ENCODE results near the gene SPATA33.
"Not testable (repeated sequence)": the region's sequence is repeated elsewhere in the genome, so short reads cannot be mapped to it uniquely, and the experiment has no call there.

The SPATA33 gene

DNA sequence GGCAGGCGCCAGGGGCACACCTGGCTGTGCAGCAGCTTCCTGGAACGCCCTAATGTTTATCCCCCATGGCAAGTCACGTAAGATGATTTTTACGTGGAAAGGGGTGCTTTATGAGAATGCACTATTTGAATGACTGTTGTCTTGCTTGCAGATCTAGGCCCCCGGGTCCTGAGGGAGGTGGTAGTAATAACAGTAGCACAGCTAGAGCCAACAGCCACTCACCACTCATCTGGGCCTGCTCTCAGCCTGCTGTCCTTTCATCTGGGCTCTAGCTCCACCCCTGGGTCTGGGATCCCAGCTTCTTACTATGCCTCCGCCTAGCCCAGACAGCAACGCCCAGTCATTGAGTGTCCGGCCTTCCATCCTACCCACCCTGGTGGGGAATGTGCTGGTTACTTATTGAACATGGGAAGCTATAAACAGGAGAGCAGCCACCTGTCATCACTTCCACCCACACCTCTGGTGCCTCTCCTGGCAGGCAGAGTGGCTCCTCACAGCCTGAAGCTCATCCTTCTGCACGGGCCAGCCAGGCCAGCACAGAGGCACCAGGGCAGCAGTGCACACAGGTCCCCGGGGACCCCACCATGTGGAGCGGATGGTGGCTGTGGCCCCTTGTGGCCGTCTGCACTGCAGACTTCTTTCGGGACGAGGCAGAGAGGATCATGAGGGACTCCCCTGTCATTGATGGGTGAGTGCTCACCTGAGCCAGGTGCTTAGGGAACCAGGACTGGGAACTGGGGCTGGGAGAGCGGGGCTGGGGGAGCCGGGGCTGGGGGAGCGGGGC is 27.6 kb upstream of the SPATA33 start:
- DNase-seq: no peak

- no peak for DNase-seq
Measured at GRCh38 chr16:89633064-89633631, 24.5 kb upstream of the SPATA33 start.

- DNase-seq: not testable (repeated sequence)
Measured at GRCh38 chr16:89634463-89635385, 22.9 kb upstream of the SPATA33 start.

DNA sequence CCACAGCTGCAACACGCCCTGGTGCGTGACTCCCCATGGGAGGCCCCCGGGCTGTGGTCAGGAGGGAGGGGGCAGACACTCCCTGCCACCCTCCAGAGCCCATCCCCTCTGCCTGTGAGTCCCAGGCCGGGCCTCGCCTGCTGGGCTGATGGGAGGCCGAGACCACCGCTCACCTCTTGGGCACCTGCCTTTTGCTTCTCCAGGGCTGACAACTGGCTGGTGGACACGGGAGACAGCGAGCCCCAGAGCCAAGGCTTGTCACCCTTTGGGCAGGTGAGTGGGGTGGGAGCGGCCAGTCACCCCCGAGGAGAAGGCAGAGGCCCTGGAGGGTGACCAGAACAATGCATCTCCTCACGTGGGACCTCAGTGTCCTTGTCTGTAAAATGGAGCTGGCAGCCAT is 21.0 kb upstream of the SPATA33 start:
- DNase-seq: no peak

GRCh38 chr16:89637379-89637778 is 20.3 kb upstream of the SPATA33 start:
- DNase-seq: no peak

DNA sequence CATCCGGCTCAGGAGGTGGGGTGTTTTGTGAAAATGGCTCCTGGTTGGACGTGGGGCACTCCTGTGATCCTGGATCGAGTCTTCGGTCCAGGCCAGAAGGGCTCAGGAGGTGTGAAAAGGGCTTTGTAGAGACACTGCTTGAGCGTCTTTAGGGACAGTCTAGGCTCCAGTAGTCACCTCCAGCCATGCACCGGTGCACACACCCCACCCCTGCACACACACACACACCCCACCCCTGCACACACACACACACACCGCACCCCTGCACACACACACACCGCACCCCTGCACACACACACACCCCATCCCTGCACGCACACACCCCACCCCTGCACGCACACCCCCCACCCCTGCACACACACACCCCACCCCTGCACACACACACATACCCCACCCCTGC is 19.2 kb upstream of the SPATA33 start:
- no peak for DNase-seq

DNA sequence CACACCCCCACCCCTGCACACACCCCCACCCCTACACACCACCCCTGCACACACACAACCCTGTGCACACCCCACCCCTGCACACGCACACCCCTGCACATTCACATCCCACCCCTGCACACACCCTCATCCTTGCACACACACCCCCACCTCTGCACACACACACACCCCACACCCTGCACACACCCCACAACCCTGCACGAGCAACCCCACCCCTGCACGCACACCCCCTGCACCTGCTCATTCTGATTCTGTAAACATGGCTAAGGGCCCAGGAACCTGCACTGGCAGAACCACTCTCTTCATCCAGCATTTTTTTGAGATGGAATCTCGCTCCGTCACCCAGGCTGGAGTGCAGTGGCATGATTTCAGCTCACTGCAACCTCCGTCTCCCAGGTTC is 18.3 kb upstream of the SPATA33 start:
- no peak for DNase-seq

DNA sequence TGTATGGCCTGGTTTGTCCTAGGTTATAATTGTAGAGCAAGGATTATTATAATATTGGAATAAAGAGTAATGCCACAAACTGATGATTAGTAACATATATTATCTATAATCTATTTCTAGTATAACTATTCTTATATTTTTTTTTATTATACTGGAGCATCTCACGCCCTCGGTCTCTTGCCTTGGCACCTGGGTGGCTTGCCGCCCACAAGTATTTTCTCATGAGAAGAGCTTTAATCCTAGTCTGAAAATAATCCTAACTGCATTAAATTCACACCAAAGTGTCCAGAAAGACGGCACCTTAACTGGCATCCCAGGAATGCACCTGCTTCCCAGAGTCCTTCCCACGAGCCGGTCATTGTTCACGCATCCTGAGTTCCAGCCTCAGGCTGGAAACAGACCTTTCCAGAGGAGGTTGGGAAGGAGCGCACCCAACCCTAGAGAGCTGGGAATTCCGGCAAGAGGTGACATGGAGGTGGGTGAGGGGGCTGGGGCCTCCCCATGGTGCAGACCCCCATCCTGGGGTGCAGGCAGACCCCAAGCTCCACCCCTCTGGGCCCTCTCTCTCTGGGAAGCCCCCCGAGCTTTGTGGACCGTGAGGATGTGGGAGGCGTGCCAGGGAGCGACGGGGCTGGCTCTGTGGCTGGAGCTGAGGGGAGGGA is 16.0 kb upstream of the SPATA33 start:
- no peak for DNase-seq

- DNase-seq: no peak
Measured at GRCh38 chr16:89642574-89642973, 15.1 kb upstream of the SPATA33 start.

GRCh38 chr16:89643769-89644300 is 13.8 kb upstream of the SPATA33 start:
- DNase-seq: no peak

GRCh38 chr16:89645122-89645521 is 12.5 kb upstream of the SPATA33 start:
- DNase-seq: no peak

DNA sequence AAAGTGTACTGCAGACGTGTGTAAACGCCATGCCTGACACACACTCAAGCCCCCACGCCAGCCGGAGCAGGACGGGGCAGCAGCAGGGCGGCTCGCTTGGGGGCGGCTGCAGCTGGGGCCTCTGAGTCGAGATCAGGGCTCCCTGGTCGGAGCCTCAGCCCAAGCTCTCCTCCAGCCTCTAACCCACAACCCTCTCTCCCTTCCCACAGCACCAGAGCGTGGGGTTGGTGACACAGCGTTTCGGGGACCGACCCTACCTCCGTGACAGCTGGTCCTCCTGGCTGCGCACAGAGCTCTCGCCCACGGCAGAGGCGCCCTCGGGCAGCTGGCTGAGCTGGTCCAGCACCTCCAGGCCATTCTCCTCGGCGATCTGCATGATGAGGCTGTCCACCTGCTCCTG is 11.4 kb upstream of the SPATA33 start:
- no peak for DNase-seq

GRCh38 chr16:89646906-89647305 is 10.7 kb upstream of the SPATA33 start:
- no peak for DNase-seq

- no peak for DNase-seq
Measured at GRCh38 chr16:89651584-89651983, 6.1 kb upstream of the SPATA33 start.

DNA sequence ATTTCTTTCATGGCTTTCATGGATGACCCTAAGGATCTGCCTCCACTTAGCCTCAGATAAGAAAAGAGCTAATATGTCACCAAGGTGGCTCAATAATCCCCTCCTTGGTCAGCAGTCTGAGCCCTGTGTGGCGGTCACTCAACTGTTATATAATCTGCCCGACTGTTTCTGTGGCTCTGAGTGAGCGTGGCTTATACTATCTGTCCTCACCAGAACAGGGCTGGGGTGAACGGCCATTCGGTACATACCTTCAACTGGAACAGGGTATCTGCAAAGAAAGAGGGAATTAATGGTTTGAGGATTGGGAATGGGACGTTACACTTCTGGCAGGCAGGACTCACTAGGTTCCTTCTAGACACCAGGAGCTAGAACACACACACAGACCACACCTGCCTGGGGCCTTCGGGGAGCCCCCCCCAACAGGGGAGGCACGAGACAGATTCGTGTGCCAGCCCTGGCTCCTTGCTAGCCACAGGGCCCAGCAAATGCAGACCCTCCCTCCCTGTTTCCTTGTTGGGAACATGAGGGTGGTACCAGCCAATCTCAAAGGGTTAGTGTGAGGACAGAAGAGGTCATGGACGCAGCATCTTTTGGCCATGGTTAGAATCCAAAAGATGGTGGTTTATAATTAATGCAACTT is 3.9 kb upstream of the SPATA33 start:
- DNase-seq: no peak

DNA sequence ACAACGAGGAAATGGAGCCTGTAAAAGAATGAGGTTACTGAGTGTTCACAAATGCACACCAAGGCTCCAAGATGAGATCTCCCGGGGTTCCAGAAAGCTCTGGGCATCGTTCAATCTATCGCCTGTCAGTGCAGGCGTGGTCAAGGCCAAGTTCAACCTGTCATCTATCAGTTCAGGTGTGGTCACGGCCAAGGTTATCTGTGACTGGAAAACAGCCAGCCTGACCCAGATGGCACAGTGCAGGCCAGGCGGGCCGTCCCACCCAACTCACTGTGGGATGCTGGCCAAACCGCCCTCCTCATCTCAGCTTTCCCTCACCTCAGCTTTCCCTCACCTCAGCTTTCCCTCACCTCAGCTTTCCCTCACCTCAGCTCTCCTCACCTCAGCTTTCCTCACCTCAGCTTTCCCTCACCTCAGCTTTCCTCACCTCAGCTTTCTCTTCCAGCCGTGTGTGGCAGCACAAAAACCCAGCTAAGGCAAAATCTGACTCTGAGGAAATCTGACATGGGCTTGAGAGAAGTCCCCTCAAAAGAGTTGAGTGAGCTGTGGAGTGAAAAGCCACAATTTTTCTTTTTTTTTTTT is 2.5 kb upstream of the SPATA33 start:
- DNase-seq: no peak

GRCh38 chr16:89656435-89657121 is 1.1 kb upstream of the SPATA33 start:
- DNase-seq: no peak

DNA sequence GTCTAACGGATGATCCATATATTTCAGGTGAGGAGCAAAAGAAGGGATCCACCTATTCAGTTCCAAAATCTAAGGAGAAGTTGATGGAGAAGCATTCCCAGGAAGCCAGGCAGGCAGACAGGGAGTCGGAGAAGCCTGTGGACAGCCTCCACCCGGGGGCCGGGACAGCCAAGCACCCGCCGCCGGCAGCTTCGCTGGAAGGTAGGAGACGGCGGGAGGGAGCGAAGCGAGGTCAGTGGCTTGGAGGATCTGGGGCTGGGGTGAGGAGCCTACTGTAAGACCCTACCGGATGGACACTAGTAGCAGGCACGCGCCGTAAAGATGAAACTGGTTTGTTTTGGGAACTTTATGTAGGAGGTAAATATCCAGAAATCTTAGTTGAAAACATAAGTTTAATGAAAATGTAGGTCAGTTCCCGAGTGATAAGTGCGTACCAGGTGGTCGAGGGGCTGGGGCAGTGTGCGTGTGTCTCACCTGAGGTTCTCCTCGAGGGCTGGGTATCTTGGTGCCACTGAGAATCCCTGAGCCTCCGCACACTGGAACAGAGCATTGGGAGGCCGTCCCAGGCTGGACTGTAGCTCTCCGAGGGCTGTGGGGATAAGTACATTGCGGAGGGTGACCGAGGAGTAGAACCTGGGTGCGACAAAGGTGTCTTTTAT is 714 bp downstream of the SPATA33 start:
- DNase-seq: no peak

DNA sequence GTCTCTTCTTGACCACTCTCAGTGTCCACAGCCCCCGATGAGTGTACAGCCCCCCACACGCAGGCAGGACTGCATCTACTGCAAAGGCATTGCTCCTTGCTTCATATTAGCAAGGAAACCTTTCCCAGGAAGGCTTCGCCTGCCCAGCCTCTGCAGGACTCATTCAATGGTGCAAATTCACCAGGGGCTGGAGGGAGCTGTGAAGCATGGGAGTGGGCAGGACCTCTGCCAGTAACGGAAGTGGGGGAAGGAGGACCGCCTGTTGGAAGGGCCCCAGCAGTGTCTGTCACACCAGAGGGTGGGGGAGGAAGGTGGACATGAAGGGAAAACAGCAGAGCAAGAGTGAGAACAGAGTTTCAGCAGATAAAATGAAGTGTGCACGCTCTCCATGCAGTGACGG is 2.5 kb downstream of the SPATA33 start:
- no peak for DNase-seq

DNA sequence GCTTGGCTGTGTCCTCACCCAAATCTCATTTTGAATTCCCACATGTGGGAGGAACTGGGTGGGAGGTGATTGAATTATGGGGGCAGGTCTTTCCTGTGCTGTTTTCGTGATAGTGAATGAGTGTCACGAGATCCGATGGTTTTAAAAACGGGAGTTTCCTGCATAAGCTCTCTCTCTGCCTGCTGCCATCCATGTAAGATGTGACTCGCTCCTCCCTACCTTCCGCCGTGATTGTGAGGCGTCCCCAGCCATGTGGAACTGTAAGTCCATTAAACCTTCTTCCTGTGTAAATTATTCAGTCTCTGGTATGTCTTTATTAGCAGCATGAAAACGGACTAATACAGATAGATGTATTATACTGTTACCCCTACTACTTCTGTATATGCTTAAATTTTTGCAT is 3.6 kb downstream of the SPATA33 start:
- no peak for DNase-seq

DNA sequence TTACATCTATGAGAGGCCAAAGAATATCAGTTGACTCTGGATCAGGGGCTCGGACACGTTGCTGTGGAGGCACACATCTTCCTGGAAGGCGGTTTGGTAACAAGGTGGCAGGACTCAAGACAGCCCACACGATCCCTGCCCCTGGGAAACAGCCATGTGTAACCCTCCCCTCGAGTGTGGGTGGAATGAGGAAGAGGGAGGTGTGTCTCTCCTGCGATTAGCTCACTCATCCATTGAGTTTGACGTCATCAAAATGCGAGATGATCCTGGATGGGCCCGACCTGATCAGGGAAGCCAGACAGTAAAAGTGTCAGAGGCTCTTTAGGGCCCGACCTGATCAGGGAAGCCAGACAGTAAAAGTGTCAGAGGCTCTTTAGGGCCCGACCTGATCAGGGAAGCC is 6.6 kb downstream of the SPATA33 start:
- DNase-seq: not testable (repeated sequence)
